Mesenchymal stem cell (in vitro differentiated cells and primary cell): ENCODE measurements around the gene SMPD3.

Experiments
- DNase-seq: peaks from one replicate; pipeline ENCODE4 v3.0.0-alpha.2; 2013
- H2AFZ ChIP-seq: one replicate; pipeline ENCODE4 v1.6.1; 2013; ENCODE audit warnings: low read depth, mild to moderate bottlenecking, control low read depth, inconsistent platforms, low read length, moderate library complexity
- H2AK5ac ChIP-seq: 2 replicates; pipeline ENCODE4 v1.6.1; 2013; ENCODE audit warnings: low read length, moderate library complexity, mild to moderate bottlenecking, inconsistent platforms; ENCODE audit not compliant: severe bottlenecking
- H2BK120ac ChIP-seq: one replicate; pipeline ENCODE4 v1.6.1; 2013; ENCODE audit warnings: low read depth, mild to moderate bottlenecking, inconsistent platforms, low read length, moderate library complexity
- H2BK12ac ChIP-seq, 2 experiments: one replicate each; pipeline ENCODE4 v1.6.1; 2013; ENCODE audit warnings: inconsistent platforms in 2 of 2, low read length in 2 of 2, mild to moderate bottlenecking in 2 of 2, moderate library complexity in 2 of 2, control low read depth in 1 of 2
- H2BK15ac ChIP-seq: one replicate; pipeline ENCODE4 v1.6.1; 2013; ENCODE audit warnings: mild to moderate bottlenecking, low read depth, inconsistent platforms; ENCODE audit not compliant: poor library complexity, severe bottlenecking
- H2BK5ac ChIP-seq: 2 replicates; pipeline ENCODE4 v1.6.1; 2013; ENCODE audit warnings: low read depth, mild to moderate bottlenecking, low read length, control low read depth, inconsistent platforms; ENCODE audit not compliant: poor library complexity, severe bottlenecking
- H3K14ac ChIP-seq, 2 experiments: one replicate each; pipeline ENCODE4 v1.6.1; 2013; ENCODE audit warnings: inconsistent platforms in 2 of 2, low read length in 2 of 2, control low read depth in 1 of 2, mild to moderate bottlenecking in 1 of 2, moderate library complexity in 1 of 2
- H3K18ac ChIP-seq, 2 experiments: one replicate each; pipeline ENCODE4 v1.6.1; 2013; ENCODE audit warnings: inconsistent platforms in 2 of 2, low read length in 2 of 2, control low read depth in 1 of 2, low read depth in 1 of 2, mild to moderate bottlenecking in 1 of 2
- H3K23ac ChIP-seq, 2 experiments: one replicate each; pipeline ENCODE4 v1.6.1; 2013; ENCODE audit warnings: inconsistent platforms in 2 of 2, low read length in 2 of 2, mild to moderate bottlenecking in 2 of 2, moderate library complexity in 2 of 2, control low read depth in 1 of 2
- H3K27ac ChIP-seq: 2 replicates; pipeline ENCODE4 v1.5.1; 2013; ENCODE audit warnings: mild to moderate bottlenecking, moderate library complexity, low read length, control low read depth, inconsistent platforms; ENCODE audit not compliant: poor library complexity, severe bottlenecking
- H3K27me3 ChIP-seq, 2 experiments: 2 replicates each; pipeline versions ENCODE4 v1.6.1 to v1.7.0; 2013; ENCODE audit warnings: low read length in 2 of 2, mild to moderate bottlenecking in 2 of 2, moderate library complexity in 2 of 2, control low read depth in 1 of 2, inconsistent platforms in 1 of 2; ENCODE audit not compliant: control insufficient read depth in 1 of 2, insufficient read depth in 1 of 2
- H3K36me3 ChIP-seq, 2 experiments: 2 replicates each; pipeline versions ENCODE4 v1.6.1 to v1.7.0; 2013; ENCODE audit warnings: low read length in 2 of 2, control low read depth in 1 of 2, inconsistent platforms in 1 of 2, low read depth in 1 of 2, mild to moderate bottlenecking in 1 of 2; ENCODE audit not compliant: insufficient read depth in 2 of 2, control insufficient read depth in 1 of 2
- H3K4ac ChIP-seq, 2 experiments: one replicate each; pipeline ENCODE4 v1.6.1; 2013; ENCODE audit warnings: inconsistent platforms in 2 of 2, low read length in 2 of 2, mild to moderate bottlenecking in 2 of 2, moderate library complexity in 2 of 2, control low read depth in 1 of 2, low read depth in 1 of 2
- H3K4me1 ChIP-seq: 2 replicates; pipeline ENCODE4 v1.6.1; 2013; ENCODE audit warnings: low read depth, low read length, control low read depth; ENCODE audit not compliant: control insufficient read depth, insufficient read depth
- H3K4me2 ChIP-seq: 2 replicates; pipeline ENCODE4 v1.6.1; 2013; ENCODE audit warnings: low read length, mild to moderate bottlenecking, inconsistent platforms; ENCODE audit not compliant: poor library complexity, severe bottlenecking
- H3K4me3 ChIP-seq, 2 experiments: 2 replicates each; pipeline versions ENCODE4 v1.5.1 to v1.7.0; 2013; ENCODE audit warnings: low read length in 2 of 2, mild to moderate bottlenecking in 2 of 2, control low read depth in 1 of 2, low read depth in 1 of 2; ENCODE audit not compliant: insufficient read depth in 1 of 2
- H3K79me1 ChIP-seq: replicated peaks from 2 replicates; pipeline ENCODE4 v1.6.1; 2013; ENCODE audit warnings: mild to moderate bottlenecking, control low read depth, low read length, inconsistent platforms; ENCODE audit not compliant: poor library complexity, severe bottlenecking
- H3K9ac ChIP-seq: 2 replicates; pipeline ENCODE4 v1.7.0; 2013; ENCODE audit warnings: mild to moderate bottlenecking, low read length, moderate library complexity
- H3K9me3 ChIP-seq: 2 replicates; pipeline ENCODE4 v1.7.0; 2013; ENCODE audit warnings: mild to moderate bottlenecking, low read length; ENCODE audit not compliant: control insufficient read depth
- H4K8ac ChIP-seq: one replicate; pipeline ENCODE4 v1.6.1; 2013; ENCODE audit warnings: inconsistent platforms, mild to moderate bottlenecking, low read length, moderate library complexity
- H4K91ac ChIP-seq: one replicate; pipeline ENCODE4 v1.6.1; 2013; ENCODE audit warnings: mild to moderate bottlenecking, low read length, inconsistent platforms
- WGBS: methylation state at CpG from one replicate; pipeline ENCODE4 v1.1.7; 2013; ENCODE audit warnings: mixed read lengths; 5-methylcytosine and 5-hydroxymethylcytosine counted together

SMPD3 gene

DNA sequence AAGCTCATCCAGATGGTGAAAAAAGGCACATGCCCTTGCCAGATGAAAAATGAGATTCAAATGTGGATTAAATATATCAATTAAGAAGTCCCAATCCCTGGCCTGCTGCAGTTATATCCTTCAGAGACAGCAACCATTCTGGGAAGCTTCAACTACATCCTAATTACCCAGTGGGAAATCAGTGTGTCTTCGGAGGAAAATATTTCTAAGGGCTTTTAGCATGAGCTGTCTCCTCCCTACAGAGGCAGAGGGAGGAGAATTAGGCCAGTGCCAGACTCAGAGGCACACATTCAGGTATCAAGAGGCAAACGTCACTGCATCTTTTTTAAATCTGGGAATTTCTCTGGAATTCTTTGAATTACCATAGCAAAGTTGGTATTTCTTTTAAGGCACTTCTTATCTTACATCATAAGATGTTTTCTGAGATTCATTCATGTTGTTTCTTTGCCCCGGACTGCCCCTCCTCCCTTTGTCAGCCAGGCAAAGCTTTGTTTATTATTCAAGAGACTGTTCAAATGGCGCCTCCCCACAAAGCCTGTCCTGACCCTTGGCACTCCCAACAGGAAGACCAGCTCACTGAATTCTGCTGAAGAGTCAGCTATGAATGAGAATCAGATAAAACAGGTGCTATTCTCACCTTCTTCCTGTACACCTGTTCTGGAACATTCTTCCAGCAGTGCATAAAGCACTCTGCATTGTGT, 38.3 kb upstream of the SMPD3 start:
- H4K8ac ChIP-seq, result no peak overlapping the region
- no peak overlapping the region for H4K91ac ChIP-seq
- no peak overlapping the region for H3K4ac ChIP-seq
- H3K4me1 ChIP-seq, result peaks cover 12% of the 10 kb centered on the region
- peaks cover 20 to 73% of the 10 kb centered on the region in 2 experiments for H3K27me3 ChIP-seq
- H2BK5ac ChIP-seq, result no peak overlapping the region
- no peak overlapping the region for H2AK5ac ChIP-seq
- no peak overlapping the region for H2BK120ac ChIP-seq
- DNase-seq, result no peak
- H3K79me1 ChIP-seq, result no peaks in the 10 kb centered on the region
- H3K23ac ChIP-seq, result no peak overlapping the region
- H3K9me3 ChIP-seq, result peaks cover 4% of the 10 kb centered on the region
- no peaks in the 10 kb centered on the region for H3K36me3 ChIP-seq
- no peak overlapping the region for H2BK12ac ChIP-seq
- H3K14ac ChIP-seq, result no peak overlapping the region
- H2BK15ac ChIP-seq, result no peak overlapping the region
- H3K4me3 ChIP-seq, result no peak overlapping the region
- WGBS, result 64% methylated on average over 4 of the region's 4 CpGs
- H3K9ac ChIP-seq, result no peak overlapping the region
- H3K27ac ChIP-seq, result no peak overlapping the region
- H3K4me2 ChIP-seq, result no peak overlapping the region
- H3K18ac ChIP-seq, result no peak overlapping the region
- no peak overlapping the region for H2AFZ ChIP-seq

DNA sequence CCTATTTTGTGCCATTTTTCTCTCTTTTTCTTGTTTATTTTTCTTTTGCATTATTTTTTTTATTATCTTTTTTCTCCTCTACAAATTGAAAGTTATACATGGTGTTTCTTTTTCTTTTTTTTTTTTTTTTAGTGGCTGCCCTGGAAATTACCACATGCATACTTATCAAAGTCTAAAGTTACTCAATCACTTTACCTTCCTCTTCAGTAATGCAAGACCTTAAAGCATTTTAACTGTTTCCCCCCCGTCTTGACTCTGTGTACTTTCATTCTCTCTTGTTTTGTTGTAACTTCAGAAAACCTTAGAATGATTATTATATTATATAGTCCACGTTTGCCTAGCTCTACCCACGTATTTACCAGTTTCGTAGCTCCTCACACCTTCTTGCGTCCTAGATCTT, 33.3 kb upstream of the SMPD3 start:
- Histone ChIP-seq H3K27ac (no peak overlapping the region), H3K4me3 (no peak overlapping the region), H3K79me1 (no peaks in the 10 kb centered on the region), H2BK5ac (no peak overlapping the region), H2AK5ac (no peak overlapping the region), H2AFZ (no peak overlapping the region), H4K91ac (no peak overlapping the region), H3K4me2 (no peak overlapping the region), H3K14ac (no peak overlapping the region), H3K18ac (no peak overlapping the region), H2BK120ac (no peak overlapping the region), H3K9ac (no peak overlapping the region), H2BK12ac (no peak overlapping the region), H3K4ac (no peak overlapping the region), H3K9me3 (peaks cover 4% of the 10 kb centered on the region), H3K27me3 (peaks cover 30 to 44% of the 10 kb centered on the region in 2 experiments), H4K8ac (no peak overlapping the region), H3K23ac (no peak overlapping the region), H3K4me1 (no peaks in the 10 kb centered on the region), H2BK15ac (no peak overlapping the region), H3K36me3 (no peaks in the 10 kb centered on the region)
- 53% methylated on average over 3 of the region's 5 CpGs for WGBS
- DNase-seq, result no peak

DNA sequence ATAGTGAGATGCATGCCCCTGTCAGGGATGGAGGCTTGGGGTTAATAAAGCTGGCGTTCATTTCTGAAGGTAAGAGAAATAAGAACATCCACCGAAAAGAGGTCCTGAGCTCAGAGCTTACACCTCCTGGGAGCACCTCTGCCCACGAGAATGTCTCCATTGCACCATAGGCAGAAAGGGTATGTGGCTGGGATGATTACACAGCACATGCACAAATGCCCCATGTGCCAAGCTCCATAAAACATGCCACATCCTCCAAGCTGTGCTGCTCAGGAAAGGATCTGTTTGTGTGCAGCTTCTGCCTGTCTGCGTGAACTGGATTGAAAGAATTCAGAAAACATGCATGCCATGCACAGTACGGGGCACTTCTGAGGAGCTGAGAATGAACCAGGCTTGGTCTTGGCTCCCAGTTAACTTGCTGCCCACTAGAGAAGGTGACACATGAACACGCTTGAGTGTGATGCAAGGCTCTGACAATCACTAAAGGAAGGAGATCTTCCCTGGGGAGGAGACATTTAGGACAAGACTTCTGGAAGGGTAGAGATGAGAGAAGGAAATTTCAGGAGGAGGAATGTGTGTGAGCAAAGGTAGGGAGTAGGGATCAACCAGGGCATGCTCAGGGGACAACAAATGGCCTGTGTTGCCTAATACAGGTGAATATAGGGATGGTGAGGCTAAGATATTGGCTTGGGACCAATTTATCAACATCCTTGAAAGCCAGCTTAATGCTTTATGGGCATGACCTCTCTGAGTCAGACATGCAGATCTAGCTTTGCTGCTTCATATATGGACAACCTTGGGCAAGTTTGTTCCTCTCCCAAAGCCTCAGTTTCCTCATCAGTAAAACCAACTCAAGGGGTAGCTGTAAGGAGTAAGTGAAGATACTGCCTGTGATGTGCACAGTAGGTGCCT, 32.0 kb upstream of the SMPD3 start:
- H4K8ac ChIP-seq, result peak overlapping the region; percentile 14
- no peak overlapping the region for H2BK120ac ChIP-seq
- no peaks in the 10 kb centered on the region for H3K4me1 ChIP-seq
- H2AK5ac ChIP-seq, result no peak overlapping the region
- no peak overlapping the region for H2BK15ac ChIP-seq
- no peaks in the 10 kb centered on the region for H3K79me1 ChIP-seq
- no peak overlapping the region for H3K9ac ChIP-seq
- no peak overlapping the region for H2BK5ac ChIP-seq
- no peak overlapping the region for H3K27ac ChIP-seq
- no peak overlapping the region for H3K4me3 ChIP-seq
- peaks cover 29 to 35% of the 10 kb centered on the region in 2 experiments for H3K27me3 ChIP-seq
- H3K14ac ChIP-seq, result no peak overlapping the region
- H3K4ac ChIP-seq, result no peak overlapping the region
- H3K18ac ChIP-seq, result no peak overlapping the region
- no peak overlapping the region for H3K4me2 ChIP-seq
- no peak for DNase-seq
- no peak overlapping the region for H2AFZ ChIP-seq
- WGBS, result 80% methylated on average over 6 of the region's 6 CpGs
- H2BK12ac ChIP-seq, result no peak overlapping the region
- H4K91ac ChIP-seq, result no peak overlapping the region
- H3K23ac ChIP-seq, result no peak overlapping the region
- H3K9me3 ChIP-seq, result peaks cover 4% of the 10 kb centered on the region
- H3K36me3 ChIP-seq, result no peaks in the 10 kb centered on the region

DNA sequence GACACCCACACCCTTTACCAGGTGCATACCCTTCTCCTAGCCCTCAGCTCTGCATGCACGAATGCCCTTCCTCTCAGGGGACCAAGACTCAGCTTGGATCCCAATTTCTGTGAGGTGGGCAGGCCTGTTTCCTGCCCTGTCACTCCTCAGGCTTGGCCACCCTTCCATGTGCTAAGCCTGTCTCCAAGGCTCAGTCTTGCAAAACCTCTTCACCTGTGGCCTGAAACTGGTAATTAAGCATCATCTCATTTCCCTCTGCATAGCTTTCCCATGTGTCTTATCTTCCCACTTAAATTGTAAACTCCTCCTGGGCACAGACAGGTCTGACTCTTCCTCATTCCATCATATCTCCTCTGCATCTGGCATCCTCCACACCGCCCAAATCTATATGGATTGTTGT, 31.0 kb upstream of the SMPD3 start:
- H2BK12ac ChIP-seq, result no peak overlapping the region
- no peak overlapping the region for H3K23ac ChIP-seq
- H3K27me3 ChIP-seq, result peaks cover 33 to 35% of the 10 kb centered on the region in 2 experiments
- no peak overlapping the region for H2BK120ac ChIP-seq
- no peak overlapping the region for H4K91ac ChIP-seq
- peak overlapping the region in 1 of 2 experiments; percentile 41 for H3K14ac ChIP-seq
- H3K9me3 ChIP-seq, result peaks cover 4% of the 10 kb centered on the region
- DNase-seq, result no peak
- H2AK5ac ChIP-seq, result no peak overlapping the region
- no peak overlapping the region for H4K8ac ChIP-seq
- H3K4me3 ChIP-seq, result no peak overlapping the region
- H3K79me1 ChIP-seq, result no peaks in the 10 kb centered on the region
- H3K18ac ChIP-seq, result no peak overlapping the region
- H3K4me1 ChIP-seq, result no peaks in the 10 kb centered on the region
- no peak overlapping the region for H2AFZ ChIP-seq
- H2BK15ac ChIP-seq, result no peak overlapping the region
- H3K4ac ChIP-seq, result no peak overlapping the region
- H3K27ac ChIP-seq, result no peak overlapping the region
- H3K9ac ChIP-seq, result no peak overlapping the region
- no peaks in the 10 kb centered on the region for H3K36me3 ChIP-seq
- 58% methylated on average over 2 of the region's 2 CpGs for WGBS
- no peak overlapping the region for H3K4me2 ChIP-seq
- H2BK5ac ChIP-seq, result no peak overlapping the region
